Measurements from ENCODE around the gene DNAH8.
"Not testable (repeated sequence)": the region's sequence is repeated elsewhere in the genome, so short reads cannot be mapped to it uniquely, and the experiment has no call there.

The DNAH8 gene

DNA sequence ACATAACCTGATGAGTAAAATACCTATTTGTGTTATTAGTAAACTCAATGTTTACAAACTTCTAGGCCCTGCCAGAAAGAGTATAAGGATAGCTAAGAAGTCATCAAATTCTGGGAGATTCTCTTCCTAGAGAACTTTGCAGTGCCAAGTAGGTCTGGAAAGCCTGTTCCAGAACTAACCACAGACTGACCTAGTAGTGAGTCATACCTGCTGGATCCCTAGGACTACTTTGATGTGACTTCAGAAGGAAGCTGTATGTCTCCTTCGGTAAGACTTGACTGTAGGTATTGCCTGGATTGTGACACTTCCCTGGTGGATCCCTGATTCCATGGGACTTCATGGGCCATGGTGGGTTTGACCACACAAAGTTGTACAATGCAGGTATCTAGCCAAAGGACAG lies 131.7 kb downstream of the DNAH8 start:
- no peak for DNase-seq

DNA sequence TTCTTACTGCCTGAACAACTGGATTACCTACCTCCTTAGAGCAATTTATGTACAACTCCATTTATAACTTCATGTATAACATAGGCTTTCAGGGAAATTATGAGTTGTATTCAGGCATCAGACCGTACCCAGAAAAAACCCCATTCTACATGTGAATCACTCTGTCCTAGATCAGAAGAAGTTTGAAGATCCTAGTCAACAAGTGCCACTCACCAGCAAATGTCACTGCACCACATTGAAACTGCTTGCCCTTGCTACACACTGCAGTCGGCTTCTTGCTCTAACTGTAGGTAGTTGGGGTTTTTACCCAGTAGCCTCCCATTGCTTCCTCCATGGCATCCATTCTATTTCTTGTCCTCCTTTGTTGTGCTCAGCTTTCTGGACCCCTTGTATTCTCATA lies 132.4 kb downstream of the DNAH8 start:
- DNase-seq, result no peak

DNA sequence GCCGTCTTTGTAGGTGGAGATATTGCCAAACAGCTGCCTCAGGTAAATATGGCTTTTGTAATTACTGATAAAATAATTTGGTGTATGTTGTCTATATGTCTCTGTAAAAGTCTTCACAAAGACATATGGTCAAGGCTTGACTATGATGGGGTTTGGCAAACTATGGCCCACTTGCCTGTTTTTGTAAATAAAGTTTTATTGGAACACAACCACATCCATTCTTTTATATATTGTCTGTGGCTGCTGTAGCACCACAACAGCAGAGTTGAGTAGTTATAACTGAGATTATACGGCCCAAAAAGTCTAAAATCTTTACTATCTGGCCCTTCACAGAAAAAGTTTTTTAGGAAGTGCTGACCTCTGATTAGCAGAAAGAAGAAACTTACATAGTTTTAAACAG lies 133.6 kb downstream of the DNAH8 start:
- DNase-seq, result no peak

GRCh38 chr6:38852215-38852614 lies 137.1 kb downstream of the DNAH8 start:
- no peak for DNase-seq

DNA sequence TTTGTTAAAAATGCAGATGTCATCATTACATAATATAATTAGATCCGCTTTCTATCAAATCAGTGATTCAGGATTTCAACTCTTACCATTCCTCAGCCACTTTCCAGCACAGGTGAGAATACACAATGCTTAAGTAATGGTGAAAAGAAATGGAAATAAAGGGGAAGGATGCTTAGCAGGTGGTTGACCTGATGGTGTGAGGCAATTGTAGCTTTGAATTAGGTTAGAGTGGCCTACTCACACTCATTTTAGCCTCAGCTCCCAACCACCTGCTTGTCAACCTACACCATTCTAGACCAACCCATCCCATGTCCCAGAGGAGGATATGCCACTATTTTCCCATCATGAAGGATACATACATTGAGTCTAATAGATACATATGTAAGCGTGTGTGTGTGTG lies 138.1 kb downstream of the DNAH8 start:
- DNase-seq, result no peak

- DNase-seq, result no peak
Measured at GRCh38 chr6:38856492-38856891, 141.4 kb downstream of the DNAH8 start.

DNA sequence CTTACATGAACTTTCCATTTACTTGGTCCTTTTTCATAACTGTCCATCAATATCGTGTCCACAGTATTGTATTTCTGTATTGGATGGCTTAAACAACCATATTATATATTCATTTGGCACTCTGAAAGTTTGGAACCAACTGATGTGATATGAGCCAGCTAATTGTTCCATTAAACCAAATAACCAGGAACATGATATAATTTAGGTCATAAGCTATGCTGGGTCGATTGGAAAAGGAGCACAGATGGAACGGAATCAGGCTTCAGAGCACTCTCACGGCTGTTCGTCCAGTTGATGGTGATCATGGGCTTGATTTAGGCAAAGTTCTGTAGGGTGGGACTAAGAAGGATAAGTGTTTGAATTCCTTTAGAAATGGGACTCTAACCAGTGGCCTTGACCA lies 142.7 kb downstream of the DNAH8 start:
- no peak for DNase-seq

DNA sequence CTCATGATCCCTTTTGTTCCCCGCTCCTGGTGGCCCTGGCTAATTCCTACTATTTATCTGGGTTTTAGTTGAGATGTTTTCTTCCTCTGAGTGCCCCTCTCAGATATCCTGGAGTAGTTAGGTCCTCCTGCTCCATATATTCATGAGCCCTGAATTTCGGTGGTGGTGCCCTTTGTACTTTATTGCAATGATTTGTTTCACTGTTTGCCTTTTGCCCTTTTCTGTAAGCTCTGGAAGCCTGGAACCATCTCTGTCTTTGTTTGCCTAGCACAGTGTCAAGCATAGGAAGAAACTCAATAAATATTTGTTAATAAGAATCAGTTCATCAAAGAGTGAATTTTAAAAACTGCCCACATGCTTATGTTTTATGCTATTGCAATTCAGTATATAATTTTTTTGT lies 144.9 kb downstream of the DNAH8 start:
- DNase-seq, result no peak

DNA sequence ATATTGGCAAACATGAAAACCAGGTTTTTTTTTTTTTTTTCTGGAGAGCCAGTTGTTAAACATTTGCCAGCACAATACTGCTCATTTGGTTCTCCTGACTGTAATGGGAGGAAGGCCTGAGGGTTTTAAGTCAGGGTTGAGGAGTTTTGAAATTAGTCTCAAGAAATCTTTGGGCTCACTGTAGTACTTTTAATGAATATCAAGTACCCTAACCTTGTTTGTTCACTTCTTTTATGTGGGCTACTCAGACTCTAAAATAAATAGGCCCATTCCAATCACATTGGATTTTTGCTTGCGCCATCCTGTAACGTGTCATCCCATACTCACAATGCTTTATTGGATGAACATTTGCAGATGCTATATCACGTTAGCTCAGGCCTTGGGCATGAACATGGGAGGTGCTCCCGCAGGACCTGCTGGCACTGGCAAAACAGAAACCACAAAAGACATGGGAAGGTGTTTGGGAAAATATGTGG lies 146.9 kb downstream of the DNAH8 start:
- DNase-seq, result no peak

DNA sequence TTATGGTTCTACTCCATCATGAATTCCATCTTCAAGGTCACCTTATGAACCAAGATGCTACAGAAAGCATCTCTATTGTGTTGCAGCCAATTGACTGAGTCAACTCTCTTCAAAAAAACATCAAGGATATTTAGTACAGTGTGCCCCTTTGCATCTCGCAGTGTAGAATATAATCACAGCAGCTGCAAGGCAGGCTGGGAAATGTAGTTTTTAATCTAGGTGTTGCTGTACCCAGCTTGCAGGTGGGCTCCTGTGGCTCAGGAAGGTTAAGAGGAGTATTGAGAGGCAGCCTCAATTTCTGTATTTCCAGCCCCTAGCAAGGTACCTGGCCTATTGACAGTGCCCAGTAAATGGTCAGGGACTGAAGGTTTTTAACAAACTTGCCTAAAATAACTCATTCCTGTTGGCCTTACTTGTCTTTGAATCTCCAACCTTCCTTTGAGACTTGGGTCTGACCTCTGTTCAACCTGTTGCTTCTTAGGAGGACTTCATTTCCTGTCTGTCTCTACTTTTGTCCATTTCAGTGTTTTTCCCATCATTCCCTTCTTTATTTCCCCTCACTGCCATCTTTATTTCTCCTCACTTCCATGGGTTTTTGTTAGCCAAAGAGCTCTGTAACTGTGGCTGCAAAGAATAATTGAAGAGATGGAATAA lies 150.5 kb downstream of the DNAH8 start:
- no peak for DNase-seq

- no peak for DNase-seq
Measured at GRCh38 chr6:38867726-38868125, 152.6 kb downstream of the DNAH8 start.

DNA sequence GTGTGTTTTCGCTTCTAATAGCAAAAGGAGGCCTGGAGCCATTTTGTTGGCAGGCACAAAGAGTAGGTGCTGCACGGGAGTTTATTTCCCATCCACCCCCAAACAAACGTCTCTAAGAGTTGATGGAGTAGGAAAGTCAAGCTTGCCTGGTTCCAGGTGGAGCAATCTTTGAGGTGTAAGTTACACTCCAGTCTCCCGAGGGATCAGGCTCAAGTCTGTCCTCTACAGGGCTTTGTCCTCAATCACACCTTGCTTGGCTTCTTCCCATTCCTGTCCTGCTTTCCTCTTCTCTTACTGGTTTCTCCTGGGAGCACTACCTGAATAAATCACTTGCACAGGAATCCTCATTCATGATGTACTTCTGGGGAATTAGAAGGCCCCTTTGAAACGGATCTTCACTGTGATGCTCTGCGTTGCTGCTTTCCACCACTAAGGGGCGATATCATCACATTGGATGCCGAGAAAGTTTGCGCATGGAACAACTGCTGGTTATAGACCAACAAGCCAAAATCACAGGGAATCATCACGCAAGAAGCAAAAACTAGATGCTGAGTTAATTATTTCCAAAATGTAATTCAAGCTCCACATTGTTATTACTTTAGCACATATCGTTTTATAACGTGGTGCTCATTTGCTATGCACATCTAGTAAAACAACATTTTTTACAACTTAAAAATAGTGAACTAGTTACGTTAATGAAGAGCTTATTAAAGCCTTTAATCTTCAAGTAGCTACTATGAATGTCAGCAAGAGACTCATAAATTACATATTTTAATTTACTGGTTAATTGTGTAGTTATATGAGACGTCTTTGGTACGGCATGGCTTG lies 156.8 kb downstream of the DNAH8 start:
- DNase-seq, result no peak

GRCh38 chr6:38873001-38873400 lies 157.9 kb downstream of the DNAH8 start:
- DNase-seq, result no peak

DNA sequence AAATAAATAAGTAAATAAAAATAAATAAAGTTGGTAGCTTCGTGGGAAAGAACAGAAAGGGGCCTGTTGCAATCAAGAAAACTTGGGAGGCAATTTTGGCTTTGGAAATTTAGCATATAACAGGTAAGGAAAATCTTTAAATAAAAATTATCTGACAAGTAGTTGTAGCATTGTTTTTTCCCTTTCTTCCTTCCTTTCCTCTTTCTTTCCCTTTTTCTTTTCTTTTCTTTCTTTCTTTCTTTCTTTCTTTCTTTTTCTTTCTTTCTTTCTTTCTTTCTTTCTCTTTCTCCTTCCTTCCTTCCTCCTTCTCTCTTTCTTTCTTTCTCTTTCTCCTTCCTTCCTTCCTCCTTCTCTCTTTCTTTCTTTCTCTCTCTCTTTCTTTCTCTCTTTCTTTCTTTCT lies 158.7 kb downstream of the DNAH8 start:
- DNase-seq, result not testable (repeated sequence)

DNA sequence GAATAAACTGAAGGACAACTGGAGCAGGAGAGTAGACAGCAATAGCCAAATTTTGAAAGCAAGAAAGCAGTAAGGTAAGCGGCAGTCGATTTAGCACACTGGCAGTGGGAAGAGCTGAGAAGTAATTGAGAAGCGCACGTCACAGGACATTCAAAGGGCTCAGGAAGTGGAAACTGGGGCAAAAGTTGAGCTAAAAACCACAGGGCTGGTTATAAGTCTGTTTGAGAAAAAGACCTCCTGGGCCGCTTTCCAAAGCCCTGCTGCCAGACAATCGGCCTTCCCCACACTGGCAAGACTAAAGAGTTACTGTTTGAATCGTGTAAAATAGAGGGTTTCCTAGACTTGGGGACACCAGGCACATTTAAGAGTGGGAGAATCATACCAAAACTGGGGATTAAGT lies 161.4 kb downstream of the DNAH8 start:
- DNase-seq, result no peak

DNA sequence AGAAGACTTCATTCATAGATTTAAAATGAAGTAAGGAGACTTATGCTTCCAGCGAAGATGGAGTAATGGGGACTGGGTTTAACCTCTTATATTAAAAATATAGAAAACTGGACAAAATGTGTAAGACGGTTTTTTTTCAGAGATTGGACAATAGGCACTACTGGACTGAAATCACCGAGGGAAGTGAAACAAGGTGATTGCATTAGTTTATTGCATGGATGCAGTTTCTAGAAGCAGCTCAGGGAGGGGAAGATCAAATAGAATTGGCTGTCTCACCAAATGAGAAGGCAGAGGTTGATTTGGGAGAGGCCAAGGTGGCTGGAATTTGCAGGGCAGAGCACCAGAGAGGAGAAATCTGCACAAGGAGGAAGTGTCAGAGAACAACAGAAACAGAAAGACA lies 162.6 kb downstream of the DNAH8 start:
- DNase-seq, result no peak

DNA sequence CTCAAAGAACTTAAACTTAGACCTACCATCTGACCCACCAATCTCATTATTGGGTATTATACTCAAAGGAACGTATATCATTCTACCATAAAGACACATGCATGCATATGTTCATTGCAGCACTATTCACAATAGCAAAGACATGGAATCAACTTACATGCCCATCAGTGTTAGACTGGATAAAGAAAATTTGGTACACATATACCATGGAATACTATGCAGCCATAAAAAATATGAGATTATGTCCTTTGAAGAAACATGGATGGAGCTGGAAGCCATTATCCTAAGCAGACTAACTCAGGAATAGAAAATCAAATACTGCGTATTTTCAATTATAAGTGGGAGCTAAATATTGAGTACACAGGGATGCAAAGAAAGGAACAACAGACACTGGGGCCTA lies 167.0 kb downstream of the DNAH8 start:
- DNase-seq, result no peak

- DNase-seq, result no peak
Measured at GRCh38 chr6:38897507-38897906, 182.4 kb downstream of the DNAH8 start.

GRCh38 chr6:38901802-38902522 lies 186.9 kb downstream of the DNAH8 start:
- DNase-seq, result no peak

DNA sequence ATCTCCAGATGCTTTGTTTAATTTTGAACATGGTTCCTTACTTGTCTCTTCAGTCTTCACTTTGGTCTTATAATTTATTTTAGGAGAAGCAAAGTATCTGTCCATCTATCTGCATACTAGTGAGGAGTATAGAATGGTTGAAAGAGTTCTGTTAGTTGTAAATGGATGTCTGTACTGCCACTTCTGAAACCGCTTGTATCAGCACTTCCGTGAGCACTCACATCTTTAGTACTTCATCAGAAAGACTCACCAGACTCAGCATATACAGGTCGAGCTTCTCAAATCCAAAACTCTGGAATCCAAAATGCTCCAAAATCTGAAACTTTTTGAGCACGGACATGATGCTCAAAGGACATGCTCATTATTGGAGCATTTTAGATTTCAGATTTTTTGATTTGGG lies 191.5 kb downstream of the DNAH8 start:
- no peak for DNase-seq

- DNase-seq, result no peak
Measured at GRCh38 chr6:38907264-38907663, 192.2 kb downstream of the DNAH8 start.

DNA sequence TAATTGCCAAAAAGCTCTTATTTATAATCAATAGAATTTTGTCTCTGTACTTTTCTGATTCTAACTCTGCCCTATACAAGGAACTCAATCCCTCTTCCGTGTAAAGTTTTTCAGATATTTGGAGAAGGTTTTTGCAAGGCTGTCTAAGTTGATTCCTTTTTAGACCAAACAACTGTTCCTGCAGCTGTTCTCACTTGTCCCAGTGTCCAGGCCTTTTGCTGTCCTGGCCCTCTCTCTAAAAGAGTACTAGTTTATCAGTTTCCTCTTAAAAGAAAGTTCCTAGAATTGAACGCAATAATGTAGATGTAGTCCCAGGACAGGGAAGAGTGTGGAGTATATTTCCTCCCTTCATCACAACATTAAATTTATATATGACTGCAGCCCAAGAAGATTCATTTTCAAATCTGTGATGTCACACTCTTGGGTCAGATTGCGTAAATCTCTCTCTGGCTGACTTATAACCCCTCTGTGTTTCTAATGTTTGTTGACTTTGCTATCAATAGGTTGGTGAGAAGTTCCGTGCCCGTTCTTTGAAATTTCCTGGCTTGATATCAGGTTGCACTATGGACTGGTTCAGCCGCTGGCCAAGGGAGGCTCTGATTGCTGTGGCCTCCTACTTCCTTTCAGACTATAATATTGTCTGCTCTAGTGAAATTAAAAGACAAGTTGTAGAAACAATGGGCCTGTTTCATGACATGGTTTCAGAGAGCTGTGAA lies 194.1 kb downstream of the DNAH8 start:
- no peak for DNase-seq

GRCh38 chr6:38910207-38910606 lies 195.1 kb downstream of the DNAH8 start:
- DNase-seq, result no peak

All from GOT3 (cell line).